ENCODE measurements around the gene VSIG4. TPM values are rescaled to one million over a fixed set of nuclear protein-coding genes. Genes with fewer than 3 reads are reported as not detected.
"Not testable (repeated sequence)": the region's sequence is repeated elsewhere in the genome, so short reads cannot be mapped to it uniquely, and the experiment has no call there.

VSIG4 gene, protein sequence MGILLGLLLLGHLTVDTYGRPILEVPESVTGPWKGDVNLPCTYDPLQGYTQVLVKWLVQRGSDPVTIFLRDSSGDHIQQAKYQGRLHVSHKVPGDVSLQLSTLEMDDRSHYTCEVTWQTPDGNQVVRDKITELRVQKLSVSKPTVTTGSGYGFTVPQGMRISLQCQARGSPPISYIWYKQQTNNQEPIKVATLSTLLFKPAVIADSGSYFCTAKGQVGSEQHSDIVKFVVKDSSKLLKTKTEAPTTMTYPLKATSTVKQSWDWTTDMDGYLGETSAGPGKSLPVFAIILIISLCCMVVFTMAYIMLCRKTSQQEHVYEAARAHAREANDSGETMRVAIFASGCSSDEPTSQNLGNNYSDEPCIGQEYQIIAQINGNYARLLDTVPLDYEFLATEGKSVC
- total RNA-seq (1 to 10 TPM in 2 of 5 experiments, under 1 TPM in 2, not detected in 1; 0.32 to 1.8 (median 1.0) TPM), polyA plus RNA-seq (under 1 TPM in 1 of 2 donors, not detected in 1; 0.21 TPM), total RNA-seq (not detected)

DNA sequence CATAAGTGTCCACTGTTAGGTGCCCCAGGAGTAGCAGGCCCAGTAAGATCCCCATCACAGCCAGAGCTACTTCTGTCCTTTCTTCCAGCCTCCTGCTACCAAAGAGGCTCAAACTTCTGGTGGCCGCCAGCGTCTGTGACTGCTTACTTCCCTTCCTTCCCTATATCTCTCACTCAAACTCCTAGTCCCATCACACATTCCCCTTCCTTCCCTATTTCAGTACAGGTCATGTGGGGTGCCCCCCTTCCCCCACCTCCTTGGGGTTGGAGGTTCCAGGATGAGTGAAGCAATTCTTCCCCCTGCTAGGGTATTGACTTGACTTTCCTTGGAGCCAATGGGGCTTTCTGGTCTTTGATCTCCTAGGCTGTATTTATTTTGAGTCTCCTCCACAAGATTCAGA, at the start of gene VSIG4:
Gene VSIG4 (minus strand): TSS at position 137 of the 400 bp plus-strand sequence. CDS start 82 bp downstream, at position 55.
- POLR2A ChIA-PET: no interaction called here
- DNase-seq (no peak), ATAC-seq (no peak)
- Histone ChIP-seq H3K4me1 (ENCODE audit: control insufficient read depth in 2 of 2, insufficient read depth in 2 of 2, low read length in 2 of 2) (no peaks in the 10 kb centered on the region), H3K27ac (ENCODE audit: low read depth, low read length) (no peak within 1 kb of the TSS), H3K4me3 (ENCODE audit: low read length) (no peak within 1 kb of the TSS), H3K27me3 (ENCODE audit: control insufficient read depth in 2 of 2, insufficient read depth in 2 of 2, low read length in 2 of 2) (no peaks in the 10 kb centered on the region), H3K36me3 (ENCODE audit: control insufficient read depth in 2 of 3, insufficient read depth in 3 of 3, low read length in 3 of 3) (no peaks in the 10 kb centered on the region), H3K9me3 (ENCODE audit: control insufficient read depth in 2 of 3, low read length in 3 of 3) (no peaks in the 10 kb centered on the region)
- H3K27me3 Mint-ChIP-seq: no peaks in the 10 kb centered on the region
- CTCF ChIA-PET: no interaction called here
- H3K27ac Mint-ChIP-seq: no peak within 1 kb of the TSS
- H3K9me3 Mint-ChIP-seq: peaks cover 0 to 3% (median 0%) of the 10 kb centered on the region in 11 donors
- no peak within 1 kb of the TSS for H3K4me3 Mint-ChIP-seq
- peaks cover 0 to 3% (median 0%) of the 10 kb centered on the region in 5 donors for H3K36me3 Mint-ChIP-seq
- intact Hi-C loops (cut with micrococcal nuclease): loop anchor here in 1 of 2 donors (5.0 kb wide), 1 partner anchor 443 kb away; no protein-coding TSS in a partner anchor
- H3K4me1 Mint-ChIP-seq: peaks cover 0 to 11% (median 3%) of the 10 kb centered on the region in 7 donors

DNA sequence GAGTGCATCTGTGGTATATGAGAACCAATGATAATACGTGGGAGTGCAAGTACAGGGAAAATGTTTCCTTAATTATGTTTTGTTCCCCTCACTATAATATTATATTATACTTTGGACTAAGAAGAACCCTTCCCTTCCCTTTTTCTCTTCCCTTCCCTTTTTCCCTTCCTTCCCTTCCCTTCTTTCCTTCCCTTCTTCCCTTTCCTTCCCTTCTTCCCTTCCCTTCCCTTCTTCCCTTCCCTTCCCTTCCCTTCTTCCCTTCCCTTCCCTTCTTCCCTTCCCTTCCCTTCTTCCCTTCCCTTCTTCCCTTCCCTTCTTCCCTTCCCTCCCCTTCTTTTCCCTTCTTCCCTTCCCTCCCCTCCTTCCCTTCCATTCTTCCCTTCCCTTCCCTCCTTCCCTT, 36.9 kb upstream of the VSIG4 start:
- Histone ChIP-seq H3K36me3 (ENCODE audit: control insufficient read depth in 2 of 3, insufficient read depth in 3 of 3, low read length in 3 of 3) (no peaks in the 10 kb centered on the region), H3K4me3 (ENCODE audit: low read length) (no peak overlapping the region)
- H3K27me3 Mint-ChIP-seq: no peaks in the 10 kb centered on the region

DNA sequence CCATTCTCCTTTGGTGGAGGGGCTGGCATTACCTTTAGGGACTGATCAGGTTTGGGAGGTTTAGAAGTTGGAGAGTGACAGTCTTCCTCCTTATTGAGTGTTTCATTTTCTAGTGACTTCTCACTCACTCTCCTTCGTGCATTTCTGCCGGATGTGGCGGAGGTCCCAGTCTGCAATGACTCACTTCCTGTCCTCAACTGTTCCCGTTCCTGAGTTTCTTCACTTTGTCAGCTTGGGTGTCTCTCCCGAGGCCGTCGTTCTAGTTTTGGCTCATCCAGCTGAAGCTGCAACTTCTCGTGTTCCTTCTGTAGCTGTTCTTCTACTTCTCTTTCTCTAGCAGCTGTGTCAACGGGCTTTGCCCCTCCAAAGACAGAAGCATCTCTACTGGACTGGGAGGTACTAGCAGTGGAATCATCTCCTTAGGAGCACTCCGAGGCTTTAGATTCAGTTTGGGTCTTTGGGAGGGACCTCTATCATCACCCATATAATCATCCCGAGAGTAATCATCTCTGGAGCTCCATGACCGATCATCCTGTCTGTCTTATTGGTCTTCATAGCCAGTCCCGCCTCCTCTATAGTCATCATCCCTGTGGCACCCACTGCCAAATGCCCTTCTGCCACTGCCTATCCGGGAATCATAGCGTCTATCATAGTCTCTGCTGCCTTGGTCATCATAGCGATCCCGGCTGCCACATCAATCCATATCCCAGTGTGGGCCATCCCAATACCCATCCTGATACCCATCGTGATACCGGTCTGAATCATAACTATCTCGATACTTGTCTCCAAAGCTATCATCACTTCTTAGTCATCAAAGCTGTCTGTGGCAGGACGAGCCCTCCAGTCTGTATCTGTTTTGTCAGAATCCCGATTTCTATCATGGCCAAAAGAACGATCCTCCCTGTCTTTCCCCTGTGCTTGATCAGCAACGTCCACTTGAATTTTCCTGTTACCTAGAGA, 35.3 kb upstream of the VSIG4 start:
- Mint-ChIP-seq H3K27me3 (no peaks in the 10 kb centered on the region), H3K9me3 (peaks cover 0 to 14% (median 2%) of the 10 kb centered on the region in 11 donors), H3K4me3 (peak overlapping the region; percentile 75 to 90 (median 80)), H3K36me3 (peaks cover 0 to 24% (median 0%) of the 10 kb centered on the region in 5 donors), H3K27ac (peak overlapping the region; percentile 76 to 97 (median 92)), H3K4me1 (peaks cover 11 to 36% (median 18%) of the 10 kb centered on the region in 7 donors)
- ATAC-seq (peak; percentile 44), DNase-seq (peak in 6 of 9 donors; percentile 12 to 41 (median 25))
- no peaks in the 10 kb centered on the region for H3K9me3 ChIP-seq (ENCODE audit: control insufficient read depth in 2 of 3, low read length in 3 of 3)
- CTCF ChIA-PET: no interaction called here
- POLR2A ChIA-PET: no interaction called here
- peak overlapping the region; percentile 36 for H3K4me3 ChIP-seq (ENCODE audit: low read length)
- intact Hi-C loops (cut with micrococcal nuclease): no loop called here
- H3K36me3 ChIP-seq (ENCODE audit: control insufficient read depth in 2 of 3, insufficient read depth in 3 of 3, low read length in 3 of 3): no peaks in the 10 kb centered on the region
- peaks cover 9 to 13% of the 10 kb centered on the region in 2 donors for H3K4me1 ChIP-seq (ENCODE audit: control insufficient read depth in 2 of 2, insufficient read depth in 2 of 2, low read length in 2 of 2)
- no peaks in the 10 kb centered on the region for H3K27me3 ChIP-seq (ENCODE audit: control insufficient read depth in 2 of 2, insufficient read depth in 2 of 2, low read length in 2 of 2)
- peak overlapping the region; percentile 44 for H3K27ac ChIP-seq (ENCODE audit: low read depth, low read length)

More for the DNA sequence above, 36.9 kb upstream of the VSIG4 start:
- intact Hi-C loops (cut with micrococcal nuclease): no loop called here
- CTCF ChIA-PET: no interaction called here
- H3K4me1 Mint-ChIP-seq: peaks cover 11 to 31% (median 18%) of the 10 kb centered on the region in 7 donors
- POLR2A ChIA-PET: no interaction called here
- Histone ChIP-seq H3K4me1 (ENCODE audit: control insufficient read depth in 2 of 2, insufficient read depth in 2 of 2, low read length in 2 of 2) (peaks cover 9 to 13% of the 10 kb centered on the region in 2 donors), H3K27me3 (ENCODE audit: control insufficient read depth in 2 of 2, insufficient read depth in 2 of 2, low read length in 2 of 2) (no peaks in the 10 kb centered on the region), H3K9me3 (ENCODE audit: control insufficient read depth in 2 of 3, low read length in 3 of 3) (no peaks in the 10 kb centered on the region), H3K27ac (ENCODE audit: low read depth, low read length) (no peak overlapping the region)
- H3K27ac Mint-ChIP-seq: no peak overlapping the region
- no peak overlapping the region for H3K4me3 Mint-ChIP-seq
- DNase-seq (no peak), ATAC-seq (no peak)
- H3K36me3 Mint-ChIP-seq: peaks cover 0 to 24% (median 0%) of the 10 kb centered on the region in 5 donors
- peaks cover 0 to 14% (median 2%) of the 10 kb centered on the region in 11 donors for H3K9me3 Mint-ChIP-seq

DNA sequence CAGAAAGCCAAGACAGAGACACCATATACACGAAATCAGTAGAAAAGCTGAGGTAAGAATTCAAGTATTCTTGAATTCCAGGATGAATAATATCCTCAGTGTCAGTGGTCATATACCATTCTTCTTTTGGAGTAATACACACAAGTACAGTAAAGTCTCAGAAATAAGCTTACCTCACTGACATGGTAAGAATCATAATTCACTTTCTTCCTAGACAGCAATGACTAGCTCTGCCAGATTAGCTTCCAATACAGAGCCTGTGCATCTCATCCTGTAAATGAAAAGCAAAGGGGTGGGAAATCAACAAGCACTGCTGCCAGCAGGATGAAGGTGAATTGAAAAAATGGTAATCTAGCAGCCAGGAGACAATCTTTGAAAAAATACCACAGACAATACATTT, 31.2 kb upstream of the VSIG4 start:
- Mint-ChIP-seq H3K36me3 (peaks cover 0 to 22% (median 0%) of the 10 kb centered on the region in 5 donors), H3K27ac (no peak overlapping the region), H3K4me1 (peaks cover 11 to 27% (median 18%) of the 10 kb centered on the region in 7 donors), H3K4me3 (no peak overlapping the region), H3K27me3 (no peaks in the 10 kb centered on the region), H3K9me3 (peaks cover 0 to 17% (median 0%) of the 10 kb centered on the region in 11 donors)
- H3K9me3 ChIP-seq (ENCODE audit: control insufficient read depth in 2 of 3, low read length in 3 of 3): no peaks in the 10 kb centered on the region
- intact Hi-C loops (cut with micrococcal nuclease): no loop called here
- no peak overlapping the region for H3K4me3 ChIP-seq (ENCODE audit: low read length)
- ChIA-PET CTCF (no interaction called here), POLR2A (interaction anchor here (0.7 kb wide), 1 partner anchor 39 kb away, joined by 3 read pairs; no protein-coding TSS in a partner anchor)
- peaks cover 9 to 13% of the 10 kb centered on the region in 2 donors for H3K4me1 ChIP-seq (ENCODE audit: control insufficient read depth in 2 of 2, insufficient read depth in 2 of 2, low read length in 2 of 2)
- no peak for ATAC-seq
- H3K27me3 ChIP-seq (ENCODE audit: control insufficient read depth in 2 of 2, insufficient read depth in 2 of 2, low read length in 2 of 2): no peaks in the 10 kb centered on the region
- DNase-seq: no peak
- H3K27ac ChIP-seq (ENCODE audit: low read depth, low read length): no peak overlapping the region
- no peaks in the 10 kb centered on the region for H3K36me3 ChIP-seq (ENCODE audit: control insufficient read depth in 2 of 3, insufficient read depth in 3 of 3, low read length in 3 of 3)

DNA sequence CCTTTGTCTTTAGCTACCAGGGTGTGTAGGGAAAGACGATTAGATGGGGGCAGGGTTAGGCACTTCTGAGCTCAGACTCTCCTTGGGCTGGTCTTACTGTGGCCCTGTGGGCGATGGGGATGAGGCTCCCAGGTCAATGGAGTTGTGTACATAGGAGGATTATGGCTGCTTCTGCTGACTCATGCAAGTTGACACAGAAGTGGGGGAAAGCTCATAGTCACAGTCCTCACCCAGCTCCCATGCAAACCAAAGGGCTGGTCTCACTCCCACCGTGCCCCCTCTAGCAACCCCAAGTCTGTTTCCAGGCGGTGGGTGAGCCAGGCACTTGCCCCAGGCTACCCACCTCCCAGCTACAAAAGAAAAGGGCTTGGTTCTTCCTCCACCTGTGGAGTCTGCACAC, 24.4 kb upstream of the VSIG4 start:
- Mint-ChIP-seq H3K27ac (no peak overlapping the region), H3K4me1 (peaks cover 10 to 60% (median 49%) of the 10 kb centered on the region in 7 donors), H3K36me3 (peaks cover 0 to 37% (median 0%) of the 10 kb centered on the region in 5 donors), H3K27me3 (no peaks in the 10 kb centered on the region), H3K4me3 (no peak overlapping the region), H3K9me3 (peaks cover 0 to 8% (median 0%) of the 10 kb centered on the region in 11 donors)
- H3K4me3 ChIP-seq (ENCODE audit: low read length): no peak overlapping the region
- no peak overlapping the region for H3K27ac ChIP-seq (ENCODE audit: low read depth, low read length)
- peaks cover 0 to 14% of the 10 kb centered on the region in 2 donors for H3K4me1 ChIP-seq (ENCODE audit: control insufficient read depth in 2 of 2, insufficient read depth in 2 of 2, low read length in 2 of 2)
- intact Hi-C loops (cut with micrococcal nuclease): no loop called here
- H3K36me3 ChIP-seq (ENCODE audit: control insufficient read depth in 2 of 3, insufficient read depth in 3 of 3, low read length in 3 of 3): no peaks in the 10 kb centered on the region
- ATAC-seq: no peak
- ChIA-PET CTCF (no interaction called here), POLR2A (no interaction called here)
- no peaks in the 10 kb centered on the region for H3K27me3 ChIP-seq (ENCODE audit: control insufficient read depth in 2 of 2, insufficient read depth in 2 of 2, low read length in 2 of 2)
- H3K9me3 ChIP-seq (ENCODE audit: control insufficient read depth in 2 of 3, low read length in 3 of 3): no peaks in the 10 kb centered on the region
- no peak for DNase-seq

DNA sequence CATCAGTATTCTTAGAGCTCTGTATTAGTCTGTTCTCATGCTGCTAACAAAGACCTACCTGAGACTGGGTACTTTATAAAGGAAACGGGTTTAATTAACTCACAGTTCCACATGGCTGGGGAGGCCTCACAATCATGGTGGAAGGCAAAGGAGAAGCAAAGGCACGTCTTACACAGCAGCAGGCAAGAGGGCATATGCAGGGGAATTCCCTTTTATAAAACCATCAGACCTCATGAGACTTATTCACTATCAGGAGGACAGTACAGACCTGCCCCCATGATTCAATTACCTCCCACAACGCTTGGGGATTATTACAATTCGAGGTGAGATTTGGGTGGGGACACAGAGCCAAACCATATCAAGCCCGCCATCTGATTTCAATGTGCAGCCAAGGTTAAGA, 17.1 kb upstream of the VSIG4 start:
- H3K4me3 ChIP-seq (ENCODE audit: low read length); H3K4me1 ChIP-seq (ENCODE audit: control insufficient read depth in 2 of 2, insufficient read depth in 2 of 2, low read length in 2 of 2); DNase-seq; H3K9me3 Mint-ChIP-seq; POLR2A ChIA-PET; CTCF ChIA-PET; H3K4me3 Mint-ChIP-seq; H3K27ac ChIP-seq (ENCODE audit: low read depth, low read length); H3K36me3 ChIP-seq (ENCODE audit: control insufficient read depth in 2 of 3, insufficient read depth in 3 of 3, low read length in 3 of 3); H3K9me3 ChIP-seq (ENCODE audit: control insufficient read depth in 2 of 3, low read length in 3 of 3); H3K27ac Mint-ChIP-seq; ATAC-seq; intact Hi-C loops (cut with micrococcal nuclease); H3K27me3 Mint-ChIP-seq; H3K27me3 ChIP-seq (ENCODE audit: control insufficient read depth in 2 of 2, insufficient read depth in 2 of 2, low read length in 2 of 2): not testable (repeated sequence)
- H3K4me1 Mint-ChIP-seq: peaks cover 7 to 29% (median 23%) of the 10 kb centered on the region in 7 donors
- H3K36me3 Mint-ChIP-seq: peaks cover 0 to 18% (median 0%) of the 10 kb centered on the region in 5 donors

Data from naive thymus-derived CD4-positive, alpha-beta T cell (primary cell).